NCI-H2196 (cell line): ENCODE results near the gene STYXL1.

Experiments
- DNase-seq: peaks from one replicate; lab custom pipeline; 2025; ENCODE audit not compliant: unreplicated experiment; lab: John Stamatoyannopoulos, UW

The STYXL1 gene

DNA sequence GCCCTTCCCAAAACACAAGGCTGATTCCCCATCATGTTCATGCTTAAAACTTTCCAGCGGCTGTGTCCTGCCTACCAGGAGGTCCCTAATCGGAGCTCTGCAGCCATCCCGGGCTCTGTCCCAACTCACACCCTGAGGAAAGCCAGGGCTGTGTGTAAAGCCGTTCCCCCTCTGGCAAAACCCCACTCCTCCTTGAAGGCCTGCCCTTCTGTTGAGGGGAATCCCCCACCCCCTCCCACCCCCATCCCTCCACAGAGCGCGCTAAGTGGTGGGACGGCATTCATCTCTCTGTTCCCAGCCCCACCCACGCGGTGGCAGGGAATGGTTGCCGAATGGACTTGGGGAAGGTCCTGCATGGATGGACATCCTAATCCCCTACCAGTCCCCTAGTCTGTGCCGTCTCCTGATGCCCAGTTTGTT is 52.7 kb downstream of the STYXL1 start:
- DNase-seq: no peak

- DNase-seq: peak; percentile 95
Measured at GRCh38 chr7:75994388-75995051, 53.3 kb downstream of the STYXL1 start, which contains the start of gene TMEM120A. Gene TMEM120A, minus strand, starts transcription at chr7:75994595. Its CDS starts 25 bp downstream, at chr7:75994570.

DNA sequence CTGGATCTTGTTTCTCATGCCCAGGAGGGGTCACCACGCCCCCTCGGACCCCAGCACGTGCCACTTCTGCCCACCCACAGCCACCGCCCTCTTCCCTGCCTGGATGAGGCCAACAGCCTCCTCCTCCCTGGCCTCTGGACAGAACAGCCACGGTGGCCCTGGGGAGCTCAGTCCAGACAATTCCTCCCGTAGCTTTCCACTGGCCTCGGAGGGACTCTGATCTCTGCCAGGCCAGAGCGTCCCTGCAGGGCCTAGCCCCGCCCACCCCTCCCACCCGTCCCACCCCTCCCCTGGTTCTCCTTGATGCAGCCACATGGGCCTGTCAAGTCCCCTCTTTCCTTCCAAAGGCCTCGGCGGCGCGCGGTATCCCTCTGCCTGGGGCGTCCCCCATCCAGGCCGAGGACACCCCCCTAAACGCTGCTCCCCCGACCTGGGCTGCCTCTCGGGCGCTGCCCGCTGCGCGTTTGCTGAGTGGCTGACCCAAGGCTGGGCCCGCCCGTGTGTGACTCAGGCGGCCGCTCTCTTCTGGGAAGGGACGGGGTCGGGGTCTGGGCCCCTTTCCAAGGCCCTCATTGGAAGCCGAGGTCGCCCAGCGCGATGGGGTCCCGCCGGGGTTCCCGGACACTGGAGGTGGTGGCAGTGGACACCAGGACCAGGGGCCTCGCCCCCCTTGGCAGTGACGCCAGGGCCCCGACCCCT is 54.0 kb downstream of the STYXL1 start:
- DNase-seq: peak; percentile 83

GRCh38 chr7:75992083-75992755 is 55.6 kb downstream of the STYXL1 start:
- no peak for DNase-seq

GRCh38 chr7:75991531-75992082 is 56.2 kb downstream of the STYXL1 start:
- DNase-seq: no peak

- no peak for DNase-seq
Measured at GRCh38 chr7:75989500-75990388, 58.1 kb downstream of the STYXL1 start.

DNA sequence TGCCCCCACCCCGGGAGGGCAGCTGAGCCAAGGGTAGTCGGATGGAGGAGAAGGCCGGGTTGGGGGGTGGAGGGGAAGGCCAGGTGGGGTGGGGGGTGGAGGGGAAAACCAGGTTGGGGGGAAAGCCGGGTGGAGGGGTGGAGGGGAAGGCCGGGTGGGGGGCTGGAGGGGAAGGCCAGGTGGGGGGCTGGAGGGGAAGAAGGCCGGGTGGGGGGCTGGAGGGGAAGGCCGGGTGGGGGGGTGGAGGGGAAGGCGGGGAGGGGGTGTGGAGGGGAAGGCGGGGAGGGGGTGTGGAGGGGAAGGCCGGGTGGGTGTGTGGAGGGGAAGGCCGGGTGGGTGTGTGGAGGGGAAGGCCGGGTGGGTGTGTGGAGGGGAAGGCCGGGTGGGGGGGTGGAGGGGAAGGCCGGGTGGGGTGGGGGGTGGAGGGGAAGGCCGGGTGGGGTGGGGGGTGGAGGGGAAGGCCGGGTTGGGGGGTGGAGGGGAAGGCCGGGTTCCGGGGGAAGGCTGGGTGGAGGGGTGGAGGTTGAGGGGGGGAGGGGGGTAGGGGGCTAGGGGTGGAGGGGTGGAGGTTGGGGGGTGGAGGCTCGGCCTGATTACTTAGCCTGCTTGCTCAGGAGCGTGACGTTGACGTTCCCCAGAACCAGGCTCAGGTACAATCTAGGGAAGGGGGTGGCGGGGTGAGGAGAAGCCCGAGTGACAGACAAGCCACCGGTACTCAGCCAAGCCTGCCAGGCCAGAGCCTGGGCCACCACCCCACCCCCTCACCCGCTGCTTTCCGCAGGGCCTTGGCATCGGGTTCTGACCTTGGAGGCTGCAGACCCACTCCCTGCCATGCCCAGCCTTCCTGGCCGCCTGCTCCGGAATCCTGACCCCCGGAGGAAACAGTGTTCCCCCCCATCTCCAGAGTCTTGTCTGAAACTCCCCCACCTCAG is 59.0 kb downstream of the STYXL1 start:
- no peak for DNase-seq

DNA sequence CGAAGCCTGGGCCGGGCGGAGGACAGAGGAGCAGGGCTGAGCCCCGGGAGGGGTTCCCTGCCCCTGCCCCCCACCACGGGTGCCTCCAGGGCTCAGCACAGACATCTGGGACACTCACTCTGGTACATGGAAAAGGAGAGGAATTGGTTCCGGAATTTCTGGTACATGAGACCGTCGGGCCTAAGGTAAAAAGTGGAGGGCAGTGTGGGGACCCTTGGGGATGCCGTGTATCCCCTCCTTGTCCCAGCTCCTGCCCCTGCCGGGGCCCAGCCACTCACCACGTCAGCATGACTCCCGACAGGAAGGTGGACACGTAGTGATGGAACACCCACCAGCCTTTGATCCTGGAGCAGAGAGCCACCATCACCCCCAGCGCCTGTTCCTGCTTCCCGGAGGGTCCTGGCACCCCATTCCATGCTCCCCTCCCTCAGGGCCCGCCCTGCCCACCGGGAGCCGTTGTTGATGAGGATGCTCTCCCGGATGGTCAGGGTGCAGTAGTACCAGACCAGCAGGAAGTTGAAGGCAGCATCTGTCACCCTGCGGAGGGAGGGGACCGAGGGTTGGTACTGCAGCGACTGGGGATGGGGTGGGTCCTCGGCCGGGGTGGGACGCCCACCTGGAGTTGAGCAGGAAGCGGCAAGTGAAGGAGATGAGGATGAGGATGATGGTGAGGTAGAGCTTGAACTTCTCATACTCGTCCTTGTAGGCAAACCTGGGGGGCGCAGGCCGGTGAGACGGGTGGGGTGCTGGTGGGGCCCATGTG is 59.8 kb downstream of the STYXL1 start:
- no peak for DNase-seq

DNA sequence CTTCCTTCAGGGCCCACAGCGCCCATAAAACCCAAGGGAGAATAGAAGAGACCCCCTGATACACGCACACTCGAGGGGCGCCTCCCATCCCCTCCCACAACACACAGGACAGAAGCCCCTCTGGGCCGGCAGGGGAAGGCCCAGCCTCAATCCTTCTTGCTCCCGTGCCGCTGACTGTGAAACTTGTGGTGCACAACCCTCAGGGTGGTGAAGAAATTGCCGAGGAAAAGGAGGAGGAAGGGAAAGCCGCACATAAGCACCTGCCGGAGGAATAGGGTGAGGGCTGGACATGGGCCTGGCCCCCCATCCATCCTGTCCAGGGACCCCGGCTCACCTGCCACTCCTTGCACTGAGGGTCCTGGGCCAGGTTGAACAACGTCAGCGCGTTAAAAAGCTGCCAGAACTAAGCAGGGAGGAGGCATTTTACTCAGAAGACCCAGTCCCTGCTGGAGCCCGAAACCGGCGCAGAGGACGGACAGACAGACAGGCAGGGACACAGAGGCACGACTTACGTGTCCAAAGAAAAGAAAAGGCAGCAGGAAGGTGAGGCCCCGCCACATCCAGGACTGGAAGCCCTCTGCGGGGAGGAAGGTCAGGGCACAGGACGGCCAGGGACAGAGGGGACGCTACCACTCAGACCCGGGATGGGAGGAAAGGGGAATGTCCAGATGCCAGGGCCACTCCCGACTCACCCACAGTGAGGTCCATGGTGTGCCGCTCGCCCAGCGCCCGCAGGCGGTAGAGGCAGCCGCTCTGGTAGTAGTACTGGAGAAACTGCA is 60.6 kb downstream of the STYXL1 start:
- DNase-seq: no peak

DNA sequence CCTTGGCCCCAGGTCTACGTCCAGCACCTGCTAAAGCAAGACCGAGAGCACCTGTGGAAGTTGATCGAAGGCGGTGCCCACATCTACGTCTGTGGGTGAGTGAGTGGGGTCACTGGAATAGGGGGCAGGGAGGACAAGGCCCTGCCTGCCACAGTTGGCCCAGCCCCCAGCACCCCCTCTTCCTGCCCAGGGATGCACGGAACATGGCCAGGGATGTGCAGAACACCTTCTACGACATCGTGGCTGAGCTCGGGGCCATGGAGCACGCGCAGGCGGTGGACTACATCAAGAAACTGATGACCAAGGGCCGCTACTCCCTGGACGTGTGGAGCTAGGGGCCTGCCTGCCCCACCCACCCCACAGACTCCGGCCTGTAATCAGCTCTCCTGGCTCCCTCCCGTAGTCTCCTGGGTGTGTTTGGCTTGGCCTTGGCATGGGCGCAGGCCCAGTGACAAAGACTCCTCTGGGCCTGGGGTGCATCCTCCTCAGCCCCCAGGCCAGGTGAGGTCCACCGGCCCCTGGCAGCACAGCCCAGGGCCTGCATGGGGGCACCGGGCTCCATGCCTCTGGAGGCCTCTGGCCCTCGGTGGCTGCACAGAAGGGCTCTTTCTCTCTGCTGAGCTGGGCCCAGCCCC is 61.5 kb downstream of the STYXL1 start:
- DNase-seq: no peak

GRCh38 chr7:75985518-75986146 is 62.2 kb downstream of the STYXL1 start:
- DNase-seq: no peak

- DNase-seq: no peak
Measured at GRCh38 chr7:75985009-75985517, 62.7 kb downstream of the STYXL1 start.

DNA sequence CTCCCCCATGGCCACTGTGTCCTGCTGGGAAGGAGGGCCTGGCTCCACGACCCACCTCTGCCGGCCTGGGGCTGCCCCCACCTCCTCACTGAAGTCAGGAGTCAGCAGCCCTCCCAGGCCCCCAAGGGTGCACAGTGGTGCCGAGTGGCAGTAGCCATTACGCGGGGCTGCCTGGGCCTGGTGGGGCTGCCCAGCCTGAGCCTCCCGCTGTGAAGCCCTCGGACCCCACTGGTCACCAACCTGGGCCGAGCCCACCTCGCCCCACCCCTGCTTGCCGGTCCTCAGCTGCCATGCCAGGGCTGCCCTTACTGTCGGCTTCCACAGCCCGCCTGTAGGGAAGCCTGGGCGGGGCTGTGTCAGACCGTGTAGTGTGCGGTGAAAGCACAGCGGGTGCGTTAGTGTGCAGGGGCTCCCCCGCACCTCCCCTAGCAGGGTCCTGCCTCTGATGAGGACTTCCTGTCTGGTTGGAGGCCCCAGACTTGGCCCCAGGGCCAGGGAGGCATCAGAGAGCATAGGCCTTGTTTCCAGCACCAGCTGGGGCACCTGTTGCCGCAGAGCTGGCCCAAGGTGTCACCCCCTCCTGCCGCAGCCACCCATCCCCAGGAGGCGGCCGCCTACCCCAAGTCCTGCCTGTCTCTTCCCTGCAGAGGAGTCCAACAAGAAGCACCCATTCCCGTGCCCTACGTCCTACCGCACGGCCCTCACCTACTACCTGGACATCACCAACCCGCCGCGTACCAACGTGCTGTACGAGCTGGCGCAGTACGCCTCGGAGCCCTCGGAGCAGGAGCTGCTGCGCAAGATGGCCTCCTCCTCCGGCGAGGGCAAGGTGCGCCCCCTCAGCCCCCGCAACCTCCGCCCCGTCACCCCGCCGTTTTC is 63.4 kb downstream of the STYXL1 start:
- DNase-seq: no peak

DNA sequence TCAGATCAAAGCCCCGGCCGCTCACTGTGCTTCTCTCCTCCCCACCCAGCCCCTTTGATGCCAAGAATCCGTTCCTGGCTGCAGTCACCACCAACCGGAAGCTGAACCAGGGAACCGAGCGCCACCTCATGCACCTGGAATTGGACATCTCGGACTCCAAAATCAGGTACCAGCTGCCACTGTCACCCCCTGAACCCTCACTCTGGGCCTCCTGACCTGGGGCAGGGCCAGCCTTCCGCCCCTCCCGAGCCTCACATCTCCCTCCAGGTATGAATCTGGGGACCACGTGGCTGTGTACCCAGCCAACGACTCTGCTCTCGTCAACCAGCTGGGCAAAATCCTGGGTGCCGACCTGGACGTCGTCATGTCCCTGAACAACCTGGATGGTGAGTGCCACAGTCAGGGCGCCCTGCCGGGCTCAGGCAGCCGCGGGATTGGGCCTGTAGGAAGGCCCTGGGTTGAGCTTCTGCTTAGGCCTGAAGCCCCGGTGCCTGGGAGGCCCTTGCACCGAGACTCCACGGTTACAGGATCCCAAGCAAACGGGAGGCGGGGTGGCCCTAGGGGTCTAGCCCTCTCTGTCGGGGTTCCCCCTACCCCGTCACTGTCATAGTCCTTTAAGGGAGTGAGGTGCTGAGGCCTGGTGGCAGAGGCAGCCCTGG is 64.2 kb downstream of the STYXL1 start:
- no peak for DNase-seq

DNA sequence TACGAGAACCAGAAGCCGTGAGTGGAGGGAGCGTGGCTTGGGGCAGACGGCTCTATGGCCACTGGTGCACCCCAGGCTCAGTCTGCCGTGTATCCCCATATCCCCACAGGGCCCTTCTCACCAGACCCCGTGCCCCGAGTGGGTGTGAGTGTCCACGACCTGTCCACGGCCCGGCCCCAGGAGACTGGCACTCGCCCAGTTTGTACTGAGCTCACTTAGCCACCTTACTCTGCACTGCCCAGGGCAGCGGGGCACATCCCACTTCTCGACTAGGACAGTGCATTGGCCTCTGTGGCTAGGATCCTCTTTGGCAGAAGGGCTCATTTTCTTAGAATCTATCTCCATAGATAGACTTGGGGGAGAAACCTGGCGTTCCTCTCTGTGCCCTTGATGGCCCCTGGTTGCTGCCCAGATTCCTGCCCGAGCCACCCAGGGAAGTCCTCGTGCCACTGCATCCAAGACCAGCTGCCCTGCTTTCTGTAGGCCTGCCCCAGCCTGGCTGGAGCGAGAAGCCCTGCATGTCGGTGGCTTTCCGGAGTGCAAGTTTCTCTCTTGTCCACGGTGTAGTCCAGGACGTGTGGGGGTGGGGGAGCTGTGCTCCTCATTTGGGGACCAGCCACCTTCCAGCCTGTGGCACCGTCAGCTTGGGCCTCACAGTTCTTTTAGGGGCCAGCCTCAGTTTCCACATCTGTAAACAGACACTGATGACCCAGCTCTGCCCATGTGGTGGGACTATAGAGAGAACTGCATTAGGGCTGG is 65.3 kb downstream of the STYXL1 start:
- no peak for DNase-seq
